Iris pigment epithelial cell (primary cell): ENCODE data around the gene CLIP1.
"Not testable (repeated sequence)": the region's sequence is repeated elsewhere in the genome, so short reads cannot be mapped to it uniquely, and the experiment has no call there.

Experiments
- DNase-seq: peaks from one replicate; pipeline ENCODE4 v3.0.0-alpha.2; 2011; ENCODE audit warnings: low read depth

CLIP1 gene

DNA sequence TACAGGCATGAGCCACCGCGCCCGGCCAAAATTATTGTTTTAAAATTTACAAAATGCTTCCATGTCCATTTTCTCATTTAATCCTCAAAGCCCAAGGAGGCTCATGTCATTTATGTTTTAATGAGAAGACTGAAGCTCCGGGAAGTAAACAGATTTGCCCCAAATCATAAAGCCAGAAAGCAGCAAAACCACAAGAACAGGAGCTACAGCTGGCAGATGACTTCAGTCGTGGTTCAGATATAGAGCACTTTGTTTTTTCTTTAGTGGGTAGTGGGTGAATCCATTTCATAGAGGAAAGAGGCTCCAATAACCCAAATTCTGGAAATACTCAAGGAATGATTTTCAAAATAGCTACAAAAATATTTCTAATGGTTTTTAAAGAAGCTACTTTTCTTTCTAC lies 110.8 kb downstream of the CLIP1 start:
- DNase-seq = no peak

DNA sequence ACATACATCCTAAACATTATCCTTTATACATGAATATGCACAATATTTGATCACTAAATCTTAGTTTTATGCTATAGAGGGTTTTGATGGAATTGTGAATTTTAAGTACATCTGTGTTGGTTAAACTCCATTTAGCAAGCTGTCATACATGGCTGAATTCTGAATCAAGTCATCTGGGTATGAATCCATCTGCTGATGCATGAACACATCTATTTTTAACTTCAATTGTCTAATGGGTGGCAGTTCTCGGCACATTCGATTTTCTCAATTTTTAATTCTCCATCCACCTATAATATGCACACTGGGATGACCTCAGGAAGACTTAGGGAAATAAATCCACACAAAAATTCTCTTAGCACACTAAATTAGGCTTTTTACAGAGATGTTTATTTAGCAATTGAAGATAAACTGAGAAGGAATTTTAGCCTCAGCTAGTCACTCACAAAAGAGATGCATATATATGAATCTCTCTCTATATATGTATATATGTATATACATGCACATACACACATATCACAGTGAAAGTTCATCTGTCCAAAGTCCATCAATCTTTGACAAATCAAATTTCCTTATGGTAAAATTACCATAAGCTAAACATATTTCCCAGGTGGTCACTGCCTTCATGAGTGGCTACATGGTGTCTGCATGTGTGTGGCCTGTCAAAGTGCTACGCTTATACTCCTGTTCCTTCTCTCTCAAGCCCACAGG lies 111.7 kb downstream of the CLIP1 start:
- no peak for DNase-seq

GRCh38 chr12:122309564-122310121 lies 112.8 kb downstream of the CLIP1 start:
- peak; percentile 43 for DNase-seq

- DNase-seq = peak; percentile 67
Measured at GRCh38 chr12:122308811-122309210, 113.7 kb downstream of the CLIP1 start.

DNA sequence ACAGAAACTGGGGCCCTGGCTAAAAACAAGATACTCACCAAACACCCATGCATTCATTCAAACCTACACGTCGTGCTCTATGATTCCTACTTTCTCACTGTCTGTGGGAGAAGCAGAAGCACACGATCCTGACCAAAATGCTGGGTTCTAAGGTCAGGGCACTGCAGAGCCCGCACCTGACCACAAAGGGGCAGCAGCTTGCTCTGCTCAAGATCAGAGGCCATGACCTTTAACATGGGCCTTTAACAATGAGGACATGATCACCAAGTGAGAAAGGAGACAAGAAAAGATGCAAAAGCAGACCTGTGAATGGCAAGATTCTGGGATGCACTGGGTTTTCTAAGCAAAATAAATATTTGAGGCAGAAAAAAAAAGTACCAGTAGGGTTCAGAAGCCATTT lies 116.1 kb downstream of the CLIP1 start:
- DNase-seq = no peak

GRCh38 chr12:122304924-122305323 lies 117.5 kb downstream of the CLIP1 start:
- DNase-seq = peak; percentile 49

DNA sequence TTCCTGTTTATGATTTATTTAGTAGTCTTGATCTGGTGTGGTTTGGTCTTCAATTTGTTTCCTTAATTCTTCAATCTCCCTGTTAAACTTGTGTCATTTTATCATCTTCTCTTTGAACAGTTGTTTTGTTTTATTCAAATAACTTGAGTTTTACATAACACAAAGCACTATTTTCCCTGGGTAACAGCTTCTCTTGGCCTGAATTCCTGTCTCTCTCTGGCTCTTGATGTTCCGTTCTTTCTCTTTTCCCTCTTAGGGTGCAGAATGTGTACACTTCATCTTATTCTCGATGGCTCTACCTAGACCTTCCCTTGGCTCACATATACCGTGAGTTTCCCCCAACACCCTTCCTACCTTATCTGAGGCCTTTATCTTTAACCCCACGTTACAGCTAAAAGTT lies 119.4 kb downstream of the CLIP1 start:
- DNase-seq = no peak

- DNase-seq = no peak
Measured at GRCh38 chr12:122298071-122298748, 124.3 kb downstream of the CLIP1 start.

DNA sequence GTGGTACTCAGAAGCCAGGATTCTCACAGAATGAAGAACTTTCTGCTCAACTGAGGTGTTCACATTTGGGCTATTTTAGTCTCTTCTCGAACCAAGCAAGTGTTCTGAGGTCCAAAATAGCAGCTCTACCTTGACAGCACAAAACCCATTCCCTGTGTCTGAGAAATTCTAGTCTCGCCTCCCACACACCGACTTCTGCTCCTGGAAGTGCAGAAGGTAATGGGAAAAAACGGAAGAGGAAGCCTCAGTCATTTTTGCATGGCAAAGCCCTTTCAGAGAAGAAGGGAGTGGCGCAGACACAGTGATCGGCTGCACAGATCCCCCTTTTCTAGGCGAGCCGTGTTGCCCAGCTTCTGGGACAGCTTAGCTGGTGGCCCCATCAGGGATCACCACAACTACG lies 125.0 kb downstream of the CLIP1 start:
- DNase-seq = no peak

- DNase-seq = no peak
Measured at GRCh38 chr12:122295877-122296276, 126.6 kb downstream of the CLIP1 start.

DNA sequence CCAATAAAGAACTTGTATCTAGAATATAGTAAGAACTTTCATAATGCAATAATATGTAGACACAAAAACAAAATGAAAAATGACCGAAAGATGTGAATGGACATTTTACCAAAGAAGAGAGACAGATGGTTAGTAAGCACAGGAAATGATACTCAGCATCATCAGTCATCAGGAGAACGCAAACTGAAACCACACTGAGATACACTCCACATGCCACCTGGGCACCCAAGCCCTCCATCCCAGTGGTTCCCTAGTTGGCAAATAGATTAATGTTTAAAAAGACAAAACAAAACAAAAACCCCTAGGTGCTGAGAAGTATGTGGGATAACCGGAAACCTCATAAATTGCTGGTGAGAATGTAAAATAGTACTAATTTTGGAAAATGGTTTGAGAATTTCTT lies 129.4 kb downstream of the CLIP1 start:
- peak; percentile 8 for DNase-seq

- no peak for DNase-seq
Measured at GRCh38 chr12:122291431-122291830, 131.0 kb downstream of the CLIP1 start.

DNA sequence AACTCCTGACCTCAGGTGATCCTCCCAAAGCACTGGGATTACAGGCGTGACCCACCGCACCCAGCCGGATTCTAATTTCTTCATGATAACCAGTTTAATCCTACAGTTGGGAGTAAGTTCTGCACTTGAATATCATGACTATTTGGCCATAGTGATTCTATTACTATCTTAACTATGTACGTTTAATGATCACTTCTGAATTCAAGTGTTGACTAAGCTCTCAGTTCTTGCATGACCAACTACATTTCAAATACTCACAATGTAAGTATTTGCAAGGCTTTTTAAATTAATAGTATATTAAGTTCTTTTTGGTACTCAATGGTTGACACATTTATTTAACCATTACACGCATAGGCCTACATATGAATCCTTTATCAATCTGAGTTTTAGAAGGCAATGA lies 138.8 kb downstream of the CLIP1 start:
- no peak for DNase-seq

GRCh38 chr12:122282061-122282460 lies 140.4 kb downstream of the CLIP1 start:
- peak; percentile 81 for DNase-seq

DNA sequence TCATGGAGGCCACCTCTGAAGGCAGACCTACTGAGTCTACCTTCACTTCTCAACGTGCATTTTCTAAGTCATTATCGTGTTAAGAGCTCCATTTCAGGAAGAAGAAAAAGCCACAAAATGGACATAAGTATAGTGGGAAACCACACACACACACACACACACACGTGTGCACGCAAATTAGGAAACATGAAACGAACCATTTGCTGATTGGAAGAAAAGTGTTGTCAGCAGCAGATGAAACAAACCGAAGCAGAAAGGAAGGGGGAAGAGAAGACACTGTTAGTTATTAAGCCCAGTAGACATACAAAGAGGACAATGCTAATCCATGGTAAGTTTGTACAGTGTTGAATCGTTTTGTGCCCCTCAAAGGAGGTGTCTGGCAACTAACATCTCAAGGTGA lies 146.2 kb downstream of the CLIP1 start:
- DNase-seq = no peak

GRCh38 chr12:122275459-122275858 lies 147.0 kb downstream of the CLIP1 start:
- no peak for DNase-seq

- peak; percentile 98 for DNase-seq
Measured at GRCh38 chr12:122266230-122266901, 156.1 kb downstream of the CLIP1 start, which contains the start of gene VPS33A. TSS of gene VPS33A (minus strand) at chr12:122266494. CDS start at chr12:122266408, 86 bp downstream.

- DNase-seq = peak; percentile 33
Measured at GRCh38 chr12:122265886-122266229, 156.6 kb downstream of the CLIP1 start.

- DNase-seq = no peak
Measured at GRCh38 chr12:122265476-122265875, 157.0 kb downstream of the CLIP1 start.

- DNase-seq = not testable (repeated sequence)
Measured at GRCh38 chr12:122260735-122261134, 161.7 kb downstream of the CLIP1 start.

GRCh38 chr12:122258939-122259338 lies 163.5 kb downstream of the CLIP1 start:
- DNase-seq = not testable (repeated sequence)

GRCh38 chr12:122258462-122258861 lies 164.0 kb downstream of the CLIP1 start:
- DNase-seq = not testable (repeated sequence)

DNA sequence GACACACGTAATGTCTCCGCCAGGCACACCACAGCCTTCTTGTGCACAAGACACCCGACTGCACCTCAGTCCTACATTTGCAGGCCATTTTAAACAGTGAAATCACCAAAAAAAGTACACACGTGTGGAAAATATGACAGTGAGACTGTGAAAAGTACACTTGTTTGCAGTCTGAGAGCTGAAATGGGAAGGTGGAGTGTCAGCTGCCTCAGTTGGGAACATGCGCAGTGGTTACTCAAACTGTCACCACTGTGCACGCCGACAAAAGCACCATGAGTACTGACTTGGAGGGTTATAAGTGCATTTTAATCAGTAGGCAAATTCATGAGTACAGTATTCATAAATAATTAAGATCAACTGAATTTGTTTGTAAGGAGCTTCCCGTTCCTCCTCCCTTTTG lies 171.9 kb downstream of the CLIP1 start:
- no peak for DNase-seq
